ENCODE results near the gene GFAP.

GFAP gene

GRCh38 chr17:44909681-44910144 is 5.6 kb downstream of the GFAP start:
- H3K4me3 ChIP-seq (ENCODE audit: low read depth, low read length), result peak overlapping the region; percentile 32; the same call in 1 of the 2 replicates
- TF ChIP-seq, protein P1, sequence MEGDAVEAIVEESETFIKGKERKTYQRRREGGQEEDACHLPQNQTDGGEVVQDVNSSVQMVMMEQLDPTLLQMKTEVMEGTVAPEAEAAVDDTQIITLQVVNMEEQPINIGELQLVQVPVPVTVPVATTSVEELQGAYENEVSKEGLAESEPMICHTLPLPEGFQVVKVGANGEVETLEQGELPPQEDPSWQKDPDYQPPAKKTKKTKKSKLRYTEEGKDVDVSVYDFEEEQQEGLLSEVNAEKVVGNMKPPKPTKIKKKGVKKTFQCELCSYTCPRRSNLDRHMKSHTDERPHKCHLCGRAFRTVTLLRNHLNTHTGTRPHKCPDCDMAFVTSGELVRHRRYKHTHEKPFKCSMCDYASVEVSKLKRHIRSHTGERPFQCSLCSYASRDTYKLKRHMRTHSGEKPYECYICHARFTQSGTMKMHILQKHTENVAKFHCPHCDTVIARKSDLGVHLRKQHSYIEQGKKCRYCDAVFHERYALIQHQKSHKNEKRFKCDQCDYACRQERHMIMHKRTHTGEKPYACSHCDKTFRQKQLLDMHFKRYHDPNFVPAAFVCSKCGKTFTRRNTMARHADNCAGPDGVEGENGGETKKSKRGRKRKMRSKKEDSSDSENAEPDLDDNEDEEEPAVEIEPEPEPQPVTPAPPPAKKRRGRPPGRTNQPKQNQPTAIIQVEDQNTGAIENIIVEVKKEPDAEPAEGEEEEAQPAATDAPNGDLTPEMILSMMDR (IDR thresholded peaks at IDR 0.05; ENCODE audit: insufficient read depth, low read length, missing control alignments), result no peak
- CTCF ChIA-PET, result interaction anchor here (0.8 to 22.1 kb wide), 11 partner anchors 9 to 226 kb away, joined by 3 to 673 read pairs (median 4); partner anchors contain the start of genes ACBD4 and EFTUD2
- POLR2A ChIA-PET, result interaction anchor here (0.8 to 1.6 kb wide), 4 partner anchors 11 to 239 kb away, joined by 3 to 6 read pairs (median 4); partner anchors contain the start of genes C1QL1, EFTUD2 and HEXIM1
- DNase-seq (ENCODE audit: low read depth, low spot score), result peak; percentile 45

DNA sequence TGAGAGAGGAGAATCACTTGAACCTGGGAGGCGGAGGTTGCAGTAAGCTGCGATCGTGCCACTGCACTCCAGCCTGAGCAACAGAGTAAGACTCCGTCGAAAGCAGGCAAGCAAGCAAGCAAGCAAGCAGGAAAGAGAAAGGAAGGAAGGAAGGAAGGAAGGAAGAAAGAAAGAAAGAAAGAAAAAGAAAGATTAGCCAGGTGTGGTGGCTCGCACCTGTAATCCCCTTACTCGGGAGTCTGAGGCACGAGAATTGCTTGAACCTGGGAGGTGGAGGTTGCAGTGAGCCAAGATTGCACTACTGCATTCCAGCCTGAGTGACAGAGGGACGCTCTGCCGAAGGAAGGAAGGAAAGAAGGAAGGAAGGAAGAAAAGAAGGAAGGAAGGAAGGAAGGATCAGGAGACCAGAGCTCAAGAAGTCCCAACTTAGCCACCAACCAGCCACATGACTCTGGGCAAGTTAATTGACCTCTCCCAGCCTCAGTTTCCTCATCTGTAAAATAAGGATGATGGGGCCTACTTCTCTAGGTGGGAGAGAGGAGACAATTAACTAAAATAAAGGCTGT is 6.5 kb downstream of the GFAP start:
- ChIA-PET CTCF (interaction anchor here (0.8 to 22.1 kb wide), 5 partner anchors 8 to 227 kb away, joined by 3 to 673 read pairs (median 41); partner anchors contain the start of genes ACBD4 and EFTUD2), POLR2A (interaction anchor here (0.8 to 1.6 kb wide), 3 partner anchors 10 to 59 kb away, joined by 3 to 6 read pairs (median 4); partner anchors contain the start of genes C1QL1 and EFTUD2)
- no peak for DNase-seq (ENCODE audit: low read depth, low spot score)
- H3K4me3 ChIP-seq (ENCODE audit: low read depth, low read length), result no peak overlapping the region
- TF ChIP-seq, protein P1 (IDR thresholded peaks at IDR 0.05; ENCODE audit: insufficient read depth, low read length, missing control alignments), result no peak

- TF ChIP-seq, protein P1 (IDR thresholded peaks at IDR 0.05; ENCODE audit: insufficient read depth, low read length, missing control alignments), result no peak
- no peak for DNase-seq (ENCODE audit: low read depth, low spot score)
- no peak overlapping the region for H3K4me3 ChIP-seq (ENCODE audit: low read depth, low read length)
- POLR2A ChIA-PET, result no interaction called here
- CTCF ChIA-PET, result interaction anchor here (1.2 to 22.1 kb wide), 5 partner anchors 10 to 227 kb away, joined by 4 to 673 read pairs (median 12); partner anchors contain the start of gene ACBD4
Measured at GRCh38 chr17:44907729-44908470, 7.4 kb downstream of the GFAP start.

DNA sequence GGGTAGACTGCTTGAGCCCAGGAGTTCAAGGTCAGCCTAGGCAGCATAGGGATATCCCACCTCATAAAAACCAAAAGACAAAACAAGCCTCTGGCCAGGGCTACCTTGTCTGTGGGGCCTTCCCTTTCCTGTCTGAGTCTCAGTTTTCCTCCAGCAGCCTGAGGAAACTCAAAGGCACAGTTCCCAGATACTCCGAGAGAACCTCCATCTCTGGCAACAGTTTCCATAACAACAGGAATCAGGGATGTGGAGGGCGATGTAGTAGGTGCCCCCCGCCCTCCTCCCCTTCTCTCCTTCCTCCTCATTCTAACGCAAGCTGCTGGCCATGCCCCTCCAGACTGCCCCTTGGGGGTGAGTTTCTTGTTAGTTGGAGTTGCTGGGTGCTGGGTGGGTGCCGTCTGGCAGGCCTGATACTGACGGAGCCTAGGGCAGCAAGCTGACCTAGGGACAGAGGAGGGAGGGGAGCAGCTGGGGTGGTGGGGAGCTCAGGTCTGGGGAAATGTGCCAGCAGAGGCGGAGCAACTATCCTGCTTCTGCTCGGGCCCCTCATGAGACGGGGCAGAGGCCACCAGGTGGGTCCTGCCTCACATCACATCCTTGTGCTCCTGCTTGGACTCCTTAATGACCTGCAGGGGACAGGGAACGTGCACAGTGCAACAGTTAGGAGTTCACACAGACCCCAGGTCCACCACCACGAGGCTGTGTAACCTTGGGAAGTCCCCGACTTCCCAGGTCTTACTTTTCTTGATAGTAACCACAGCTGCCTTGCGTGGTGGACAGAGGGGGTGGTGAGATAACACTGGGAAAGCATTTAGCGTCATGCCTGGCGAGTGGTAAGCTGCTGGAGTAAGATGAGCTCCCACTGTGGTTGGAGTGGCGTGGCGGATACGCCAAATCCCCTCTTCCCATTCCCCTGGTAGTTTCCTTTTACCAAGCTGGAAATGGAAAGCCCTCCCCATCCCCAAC is 8.3 kb downstream of the GFAP start:
- DNase-seq (ENCODE audit: low read depth, low spot score), result no peak
- no peak overlapping the region for H3K4me3 ChIP-seq (ENCODE audit: low read depth, low read length)
- TF ChIP-seq, protein P1 (IDR thresholded peaks at IDR 0.05; ENCODE audit: insufficient read depth, low read length, missing control alignments), result no peak
- ChIA-PET POLR2A (no interaction called here), CTCF (interaction anchor here (1.2 to 22.1 kb wide), 4 partner anchors 11 to 228 kb away, joined by 4 to 673 read pairs (median 10); partner anchors contain the start of gene ACBD4)

DNA sequence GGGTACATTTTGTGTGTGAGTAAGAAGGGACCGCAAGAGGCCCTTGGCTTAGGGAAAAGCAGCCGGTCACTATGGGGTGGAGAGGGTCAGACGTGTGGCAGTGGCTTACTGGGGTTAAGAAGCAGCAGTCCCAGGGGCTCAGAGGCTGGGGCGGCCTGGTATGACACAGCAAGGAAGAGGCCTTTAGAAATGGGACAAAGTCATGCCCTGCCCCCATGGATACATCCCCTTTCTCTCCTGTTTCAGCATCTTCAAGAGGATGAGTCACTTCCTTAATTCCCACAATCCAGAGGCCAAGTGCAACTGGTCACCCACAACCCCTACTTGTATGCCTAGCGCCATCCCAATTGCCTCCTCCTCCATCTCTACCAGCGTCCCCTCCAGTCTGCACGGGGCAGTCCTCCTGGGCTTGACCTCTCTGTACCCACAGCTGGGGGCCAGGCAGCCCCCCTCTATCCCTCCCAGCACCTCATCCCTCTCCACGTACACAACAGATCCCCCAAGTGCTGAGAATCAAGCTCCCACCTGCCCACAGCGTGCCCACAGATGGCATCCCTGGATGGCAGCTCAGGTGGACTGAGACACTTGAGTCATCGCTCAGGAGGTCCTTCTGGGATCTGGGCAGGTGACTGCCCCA is 9.2 kb downstream of the GFAP start:
- peak; percentile 87 for DNase-seq (ENCODE audit: low read depth, low spot score)
- TF ChIP-seq, protein P1 (IDR thresholded peaks at IDR 0.05; ENCODE audit: insufficient read depth, low read length, missing control alignments), result no peak
- POLR2A ChIA-PET, result no interaction called here
- H3K4me3 ChIP-seq (ENCODE audit: low read depth, low read length), result no peak overlapping the region
- CTCF ChIA-PET, result interaction anchor here (1.8 to 22.1 kb wide), 4 partner anchors 15 to 229 kb away, joined by 9 to 673 read pairs (median 74); partner anchors contain the start of gene ACBD4
